Measurements from ENCODE around the gene RRH.

GRCh38 chr4:109876634-109877265 lies 49.0 kb downstream of the RRH start:
- TF ChIP-seq EZH2 (IDR thresholded peaks at IDR 0.05) (no peak), POLR2AphosphoS5 (IDR thresholded peaks at IDR 0.05; ENCODE audit: borderline replicate concordance, low read depth, low read length) (no peak), FOXP2 (optimal IDR thresholded peaks at IDR 0.05; ENCODE audit: control extremely low read depth, extremely low read length, insufficient read depth) (no peak)

Data from SK-N-MC (cell line).